Esophagus muscularis mucosa (tissue), 4 donors: ENCODE data around the gene DGKG. TPM values are rescaled to one million over a fixed set of nuclear protein-coding genes. Genes with fewer than 3 reads are reported as not detected.

Source experiments
- DNase-seq: peaks from one replicate; pipeline ENCODE4 v3.0.0-alpha.2; 2017; ENCODE audit errors: extremely low spot score
- H3K27ac ChIP-seq, 4 donors: fragments of 200-600 bp; sonication (generic); replicated peaks in 1 of 4; 1 replicate in 3 of 4; 2 replicates in 1 of 4; pipeline ENCODE4 v1.5.1; 2016 to 2019; ENCODE audit warnings: mild to moderate bottlenecking in 1 of 4
- H3K27me3 ChIP-seq, 4 donors: fragments of 200-600 bp; sonication (generic); one replicate each; pipeline versions ENCODE4 v1.5.1 to v1.6.0; 2016 to 2019
- H3K36me3 ChIP-seq, 4 donors: fragments of 200-600 bp; sonication (generic); one replicate each; pipeline ENCODE4 v1.5.1; 2016 to 2019
- H3K4me1 ChIP-seq, 4 donors: fragments of 200-600 bp; sonication (generic); one replicate each; pipeline ENCODE4 v1.5.1; 2016 to 2019
- H3K4me3 ChIP-seq, 4 donors: fragments of 200-600 bp; sonication (generic); 1 replicate in 2 of 4; 2 replicates in 2 of 4; pipeline ENCODE4 v1.5.1; 2016 to 2019; ENCODE audit warnings: mild to moderate bottlenecking in 4 of 4, moderate library complexity in 1 of 4
- H3K9me3 ChIP-seq, 4 donors: fragments of 200-600 bp; sonication (generic); 1 replicate in 3 of 4; 2 replicates in 1 of 4; pipeline ENCODE4 v1.5.1; 2016 to 2019
- CTCF ChIP-seq, 3 experiments: fragments of 200-600 bp in 2 of 3; fragments of 450-650 bp in 1 of 3; sonication (generic) in 2 of 3; IDR thresholded peaks; one replicate each; pipeline ENCODE4 v1.5.1; 2017 to 2019; ENCODE audit warnings: antibody characterized with exemption in 3 of 3, mild to moderate bottlenecking in 2 of 3, moderate library complexity in 1 of 3
- EP300 ChIP-seq: sonication (generic); formaldehyde crosslinking; IDR thresholded peaks from one replicate; pipeline ENCODE4 v1.6.1; 2017; ENCODE audit warnings: antibody characterized with exemption
- POLR2A ChIP-seq: fragments of 450-650 bp; IDR thresholded peaks from one replicate; pipeline ENCODE4 v1.6.1; 2017; ENCODE audit warnings: antibody characterized with exemption, moderate library complexity, mild to moderate bottlenecking, low read depth
- POLR2AphosphoS5 ChIP-seq, 2 donors: sonication (generic); formaldehyde crosslinking; IDR thresholded peaks; one replicate each; pipeline ENCODE4 v1.6.1; 2017; ENCODE audit warnings: antibody characterized with exemption in 2 of 2
- WGBS: methylation state at CpG from one replicate; pipeline ENCODE4 v1.1.5; 2018; 5-methylcytosine and 5-hydroxymethylcytosine counted together
- intact Hi-C: fragments of 100-400 bp; cut with DNase I; formaldehyde crosslinking; loops from one replicate; pipeline ENCODE4 v1.15.1; 2023
- total RNA-seq, 4 donors: library from RNA; depleted of rRNA; stranded (reverse); fragments of >200 nt; gene quantifications; one replicate each; pipeline versions ENCODE4 v1.1.0 to v1.2.1, GENCODE V29; 2016

Gene DGKG
- total RNA-seq, 4 donors from 2014 or later: 75.0 to 169 (median 104) TPM

- WGBS: 69% methylated on average over 2 of the region's 2 CpGs
- no peak for TF ChIP-seq POLR2A
- no peak for TF ChIP-seq CTCF (IDR thresholded peaks at IDR 0.05)
- TF ChIP-seq POLR2AphosphoS5 (IDR thresholded peaks at IDR 0.05): no peak
- TF ChIP-seq EP300: no peak
- no peak for DNase-seq
- Histone ChIP-seq H3K9me3 (no peaks in the 10 kb centered on the region), H3K36me3 (peaks cover 4 to 39% (median 16%) of the 10 kb centered on the region in 4 donors), H3K27ac (no peak overlapping the region), H3K4me1 (peaks cover 0 to 34% (median 19%) of the 10 kb centered on the region in 4 donors), H3K27me3 (no peaks in the 10 kb centered on the region), H3K4me3 (no peak overlapping the region)
- intact Hi-C loops: no loop called here
Measured at GRCh38 chr3:186169379-186169778, 192.7 kb downstream of the DGKG start.

- Histone ChIP-seq H3K27ac (no peak overlapping the region), H3K36me3 (peaks cover 8 to 42% (median 19%) of the 10 kb centered on the region in 4 donors), H3K9me3 (no peaks in the 10 kb centered on the region), H3K4me3 (no peak overlapping the region), H3K27me3 (no peaks in the 10 kb centered on the region), H3K4me1 (peaks cover 0 to 34% (median 19%) of the 10 kb centered on the region in 4 donors)
- no peak for TF ChIP-seq POLR2A
- no peak for TF ChIP-seq EP300
- TF ChIP-seq CTCF (IDR thresholded peaks at IDR 0.05): no peak
- TF ChIP-seq POLR2AphosphoS5 (IDR thresholded peaks at IDR 0.05): no peak
- no peak for DNase-seq
- intact Hi-C loops: no loop called here
Measured at GRCh38 chr3:186168976-186169375, 193.1 kb downstream of the DGKG start.

- intact Hi-C loops: no loop called here
Measured at GRCh38 chr3:186167646-186168395, 194.2 kb downstream of the DGKG start.

GRCh38 chr3:186166491-186167288, 195.3 kb downstream of the DGKG start:
- 73% methylated on average over 3 of the region's 3 CpGs for WGBS
- H3K36me3 ChIP-seq: peaks cover 18 to 43% (median 30%) of the 10 kb centered on the region in 4 donors
- intact Hi-C loops: no loop called here
- peaks cover 0 to 34% (median 16%) of the 10 kb centered on the region in 4 donors for H3K4me1 ChIP-seq
- H3K4me3 ChIP-seq: no peak overlapping the region
- TF ChIP-seq POLR2A (no peak), EP300 (no peak), CTCF (IDR thresholded peaks at IDR 0.05) (no peak), POLR2AphosphoS5 (IDR thresholded peaks at IDR 0.05) (no peak)
- no peak for DNase-seq
- no peaks in the 10 kb centered on the region for H3K27me3 ChIP-seq
- no peaks in the 10 kb centered on the region for H3K9me3 ChIP-seq
- peak overlapping the region in 1 of 4 donors; percentile 1 for H3K27ac ChIP-seq

More at GRCh38 chr3:186167646-186168395, 194.2 kb downstream of the DGKG start:
- Histone ChIP-seq H3K4me3 (no peak overlapping the region), H3K4me1 (peaks cover 0 to 34% (median 19%) of the 10 kb centered on the region in 4 donors), H3K9me3 (no peaks in the 10 kb centered on the region), H3K27ac (no peak overlapping the region), H3K36me3 (peaks cover 16 to 42% (median 23%) of the 10 kb centered on the region in 4 donors), H3K27me3 (no peaks in the 10 kb centered on the region)
- TF ChIP-seq CTCF (IDR thresholded peaks at IDR 0.05): no peak
- no peak for TF ChIP-seq POLR2A
- TF ChIP-seq POLR2AphosphoS5 (IDR thresholded peaks at IDR 0.05): no peak
- TF ChIP-seq EP300: no peak
- WGBS: 93% methylated on average over 1 of the region's 1 CpG
- DNase-seq: no peak
